Islet of Langerhans (tissue), 1 donor: Measurements from ENCODE around the gene PEX26.
"Not testable (repeated sequence)": the region's sequence is repeated elsewhere in the genome, so short reads cannot be mapped to it uniquely, and the experiment has no call there.

Experiments
- FAIRE-seq: peaks from one replicate; lab custom pipeline; 2011; peaks lifted over from hg19 to GRCh38; lab: Jason Lieb, UNC

PEX26 gene

GRCh38 chr22:18101536-18101935 lies 23.7 kb downstream of the PEX26 start:
- no peak for FAIRE-seq

- no peak for FAIRE-seq
Measured at GRCh38 chr22:18103527-18104269, 25.9 kb downstream of the PEX26 start.

GRCh38 chr22:18104566-18104965 lies 26.8 kb downstream of the PEX26 start:
- no peak for FAIRE-seq

GRCh38 chr22:18105981-18106380 lies 28.2 kb downstream of the PEX26 start:
- not testable (repeated sequence) for FAIRE-seq

- FAIRE-seq: not testable (repeated sequence)
Measured at GRCh38 chr22:18106550-18107341, 29.0 kb downstream of the PEX26 start.

GRCh38 chr22:18108187-18108586 lies 30.4 kb downstream of the PEX26 start:
- no peak for FAIRE-seq

- FAIRE-seq: no peak
Measured at GRCh38 chr22:18109410-18110193, 31.8 kb downstream of the PEX26 start.

GRCh38 chr22:18110194-18110953 lies 32.6 kb downstream of the PEX26 start, which contains the start of gene TUBA8:
Gene TUBA8, plus strand, starts transcription at chr22:18110809. Its CDS starts 57 bp downstream, at chr22:18110866.
- FAIRE-seq: no peak

GRCh38 chr22:18110954-18111758 lies 33.4 kb downstream of the PEX26 start:
- FAIRE-seq: no peak

- no peak for FAIRE-seq
Measured at GRCh38 chr22:18111759-18112330, 34.1 kb downstream of the PEX26 start.

GRCh38 chr22:18112440-18112839 lies 34.6 kb downstream of the PEX26 start:
- no peak for FAIRE-seq

GRCh38 chr22:18113680-18114394 lies 36.0 kb downstream of the PEX26 start:
- FAIRE-seq: no peak

GRCh38 chr22:18114495-18114894 lies 36.7 kb downstream of the PEX26 start:
- no peak for FAIRE-seq

- FAIRE-seq: no peak
Measured at GRCh38 chr22:18114976-18115652, 37.3 kb downstream of the PEX26 start.

- FAIRE-seq: no peak
Measured at GRCh38 chr22:18115906-18116371, 38.1 kb downstream of the PEX26 start.

GRCh38 chr22:18116634-18117033 lies 38.8 kb downstream of the PEX26 start:
- FAIRE-seq: no peak

GRCh38 chr22:18118345-18118915 lies 40.6 kb downstream of the PEX26 start:
- no peak for FAIRE-seq

GRCh38 chr22:18119409-18120110 lies 41.8 kb downstream of the PEX26 start:
- no peak for FAIRE-seq
